K562 (cell line): Measurements from ENCODE around the gene SLC25A44. TPM values are rescaled to one million over a fixed set of nuclear protein-coding genes. Genes with fewer than 3 reads are reported as not detected.

Source experiments
- ATAC-seq: fragments of 200-7000 bp; cut with Tn5 transposase; 3 replicates; pipeline ENCODE4 v1.9.1; 2020; ENCODE audit warnings: moderate library complexity
- BruUV-seq: library from RNA; stranded (reverse); fragments of 400-500 nt; replicated peaks from 2 replicates; lab custom pipeline; 2021; lab: Mats Ljungman, UMichigan
- CTCF ChIA-PET: fragments of 300-600 bp; formaldehyde crosslinking; extraction: SDS; loops from one replicate; lab custom pipeline; 2021; ENCODE audit warnings: low intra/inter-chr PET ratio; lab: Yijun Ruan, JAX
- POLR2A ChIA-PET: fragments of 300-600, 350-650 bp; sonication (Branson Sonifier 250); formaldehyde crosslinking; extraction: SDS; loops from one replicate; lab custom pipeline; 2021; ENCODE audit warnings: antibody characterized with exemption, inconsistent platforms; lab: Yijun Ruan, JAX
- DNase-seq, 4 experiments: peaks; one replicate each; pipeline versions ENCODE4 v3.0.0 to v3.0.0-alpha.2; 2011 to 2018; ENCODE audit warnings: low spot score in 3 of 4, mixed read lengths in 3 of 4; ENCODE audit errors: extremely low read depth in 1 of 4
- FAIRE-seq: peaks from 2 replicates; lab custom pipeline; 2011; peaks lifted over from hg19 to GRCh38; lab: Jason Lieb, UNC
- H2AFZ ChIP-seq: 2 replicates; pipeline ENCODE4 v1.6.0; 2011; ENCODE audit warnings: low read depth, low read length, control low read depth, inconsistent platforms
- H3K27ac ChIP-seq: fragments of 200-600 bp; 3 replicates; pipeline ENCODE4 v1.8.0; 2011; ENCODE audit warnings: low read depth, mild to moderate bottlenecking, control low read depth, inconsistent platforms, low read length, moderate library complexity, mixed read lengths; ENCODE audit errors: extremely low read depth
- H3K27me3 ChIP-seq, 2 experiments: fragments of 300-600 bp in 1 of 2; 2 replicates in 1 of 2; 3 replicates in 1 of 2; pipeline versions ENCODE4 v1.6.0 to v1.8.0; 2011; ENCODE audit warnings: inconsistent platforms in 2 of 2, low read length in 2 of 2, mild to moderate bottlenecking in 1 of 2, mixed read lengths in 1 of 2, moderate library complexity in 1 of 2; ENCODE audit not compliant: control insufficient read depth in 2 of 2, insufficient read depth in 2 of 2
- H3K36me3 ChIP-seq: fragments of 300-600 bp; 3 replicates; pipeline ENCODE4 v1.8.0; 2011; ENCODE audit warnings: mild to moderate bottlenecking, low read length, inconsistent platforms; ENCODE audit not compliant: control insufficient read depth, insufficient read depth
- H3K4me1 ChIP-seq, 2 experiments: fragments of 200-600 bp in 1 of 2; replicated peaks in 1 of 2; 2 replicates in 1 of 2; 3 replicates in 1 of 2; pipeline versions ENCODE4 v1.5.1 to v1.8.0; 2011; ENCODE audit warnings: inconsistent platforms in 2 of 2, low read length in 2 of 2, mild to moderate bottlenecking in 1 of 2, mixed read lengths in 1 of 2, moderate library complexity in 1 of 2; ENCODE audit not compliant: control insufficient read depth in 2 of 2, insufficient read depth in 2 of 2
- H3K4me2 ChIP-seq: 2 replicates; pipeline ENCODE4 v1.6.1; 2011; ENCODE audit warnings: low read length, control low read depth, inconsistent platforms, mixed read lengths; ENCODE audit not compliant: insufficient read depth
- H3K4me3 ChIP-seq: fragments of 200-600 bp; sonication (generic), shearing (Covaris generic); 2 replicates; pipeline ENCODE4 v1.5.1; 2016; ENCODE audit warnings: control low read depth, inconsistent platforms
- H3K79me2 ChIP-seq: fragments of 200-600 bp; 3 replicates; pipeline ENCODE4 v1.8.0; 2011; ENCODE audit warnings: low read length, inconsistent platforms; ENCODE audit not compliant: control insufficient read depth, insufficient read depth
- H3K9ac ChIP-seq, 2 experiments: 2 replicates each; pipeline versions ENCODE4 v1.6.0 to v1.6.1; 2011; ENCODE audit warnings: low read depth in 2 of 2, low read length in 2 of 2, control low read depth in 1 of 2, inconsistent platforms in 1 of 2, mild to moderate bottlenecking in 1 of 2, mixed read lengths in 1 of 2; ENCODE audit not compliant: insufficient read depth in 1 of 2
- H3K9me1 ChIP-seq: one replicate; pipeline ENCODE4 v1.6.0; 2011; ENCODE audit warnings: inconsistent platforms, mild to moderate bottlenecking, low read length, moderate library complexity; ENCODE audit not compliant: control insufficient read depth, insufficient read depth
- H3K9me3 ChIP-seq: replicated peaks from 2 replicates; pipeline ENCODE4 v1.5.1; 2011; ENCODE audit warnings: low read depth, low read length, inconsistent platforms; ENCODE audit not compliant: control insufficient read depth, insufficient read depth
- H4K20me1 ChIP-seq: replicated peaks from 2 replicates; pipeline ENCODE4 v1.6.1; 2011; ENCODE audit warnings: low read length, inconsistent platforms, mixed read lengths; ENCODE audit not compliant: control insufficient read depth, insufficient read depth
- POLR2AphosphoS5 ChIP-seq: IDR thresholded peaks from 2 replicates; pipeline ENCODE4 v1.6.1; 2011; ENCODE audit warnings: mild to moderate bottlenecking, low read depth, low read length, moderate library complexity; ENCODE audit not compliant: control insufficient read depth, insufficient read depth
- TSHZ1 ChIP-seq: fragments of 250-450 bp; sonication (Bioruptor Pico); IDR thresholded peaks from 2 replicates; pipeline ENCODE4 v1.4.0; 2020; ENCODE audit warnings: mild to moderate bottlenecking, moderate library complexity
- ZNF57 ChIP-seq: fragments of 450-650 bp; formaldehyde crosslinking; IDR thresholded peaks from 2 replicates; pipeline ENCODE4 v1.4.0; 2020; ENCODE audit warnings: mild to moderate bottlenecking, moderate library complexity
- WGBS: fragments of 100-300 bp; shearing (Covaris generic); methylation state at CpG from one replicate; pipeline ENCODE4 v1.1.6; 2016; ENCODE audit warnings: low coverage, mixed read lengths; ENCODE audit not compliant: insufficient coverage; ENCODE audit errors: missing lambda C conversion rate; 5-methylcytosine and 5-hydroxymethylcytosine counted together
- in situ Hi-C: fragments of 300-500 bp; cut with MboI; formaldehyde crosslinking; loops from 4 replicates; pipeline ENCODE4 v1.15.0; 2018; ENCODE audit warnings: inconsistent platforms, mixed read lengths
- intact Hi-C: fragments of 100-400 bp; cut with micrococcal nuclease; formaldehyde crosslinking; loops from 2 replicates; pipeline ENCODE4 v1.14.2; 2022
- polyA plus RNA-seq, 8 experiments: library from polyadenylated mRNA; depleted of rRNA in 4 of 8; stranded (reverse) in 5 of 8; unstranded in 3 of 8; fragments of >200 nt; fragmentation: Nextera tagmentation in 2 of 8; fragmentation: Illumina TruSeq in 1 of 8; extraction: Ambion mirVana in 2 of 8; extraction: Trizol in 1 of 8; gene quantifications; 2 replicates each; pipeline versions ENCODE4 v1.2.1 to v1.2.3, GENCODE V29; 2011 to 2014; ENCODE audit warnings: inconsistent platforms in 1 of 8, missing spikeins in 1 of 8
- total RNA-seq, 7 experiments: library from RNA; depleted of rRNA in 6 of 7; stranded (reverse); fragments of >200 nt in 6 of 7; fragmentation: Illumina TruSeq in 2 of 7; extraction: Trizol in 2 of 7; gene quantifications; 2 replicates each; pipeline versions ENCODE4 v1.2.1 to v1.2.3, GENCODE V29; 2011 to 2021; ENCODE audit warnings: low replicate concordance in 1 of 7

SLC25A44 gene
- total and polyA plus RNA-seq, 9 of the 15 experiments (the other 6 are each of a cell fraction or from before 2014, with no cell fraction given): 4.4 to 22.8 (median 12.5) TPM

GRCh38 chr1:156249593-156249992, 55.7 kb downstream of the SLC25A44 start:
- no peak overlapping the region for H3K9ac ChIP-seq
- peaks cover 0 to 40% of the 10 kb centered on the region in 2 experiments; a peak in 3 of 5 replicates for H3K4me1 ChIP-seq
- peaks cover 57% of the 10 kb centered on the region; the same call in 2 of the 3 replicates for H3K36me3 ChIP-seq
- intact Hi-C loops: no loop called here
- H4K20me1 ChIP-seq: no peaks in the 10 kb centered on the region
- H3K9me3 ChIP-seq: no peaks in the 10 kb centered on the region
- ChIA-PET CTCF (no interaction called here), POLR2A (interaction anchor here (1.4 kb wide), 1 partner anchor 11 kb away, joined by 5 read pairs; no protein-coding TSS in a partner anchor)
- in situ Hi-C loops: no loop called here
- H3K79me2 ChIP-seq: no peaks in the 10 kb centered on the region
- H3K27ac ChIP-seq: no peak overlapping the region
- ATAC-seq (no peak; the same call in 2 of the 3 replicates), DNase-seq (no peak), FAIRE-seq (no peak)
- no peak overlapping the region for H2AFZ ChIP-seq
- no peaks in the 10 kb centered on the region for H3K9me1 ChIP-seq
- no peak overlapping the region for H3K4me2 ChIP-seq
- BruUV-seq: TSS peak; percentile 33
- WGBS: 84% methylated on average over 4 of the region's 5 CpGs
- no peaks in the 10 kb centered on the region for H3K27me3 ChIP-seq
- no peak for TF ChIP-seq TSHZ1 (CRISPR knock-in tag)
- TF ChIP-seq ZNF57 (CRISPR knock-in tag): no peak
- peak; percentile 7; the same call in 1 of the 2 replicates for TF ChIP-seq POLR2AphosphoS5
- H3K4me3 ChIP-seq: no peak overlapping the region
